ENCODE results near the gene ABI3.
"Not testable (repeated sequence)": the region's sequence is repeated elsewhere in the genome, so short reads cannot be mapped to it uniquely, and the experiment has no call there.

Gene ABI3

GRCh38 chr17:49210158-49211029 is at the start of gene ABI3, which contains the start of gene GNGT2:
ABI3 (plus strand) TSS chr17:49210707; CDS start chr17:49210725, 18 bp downstream.
GNGT2 (minus strand) TSS chr17:49210574; CDS start chr17:49207422, 3,152 bp downstream.
- DNase-seq (ENCODE audit: extremely low spot score): peak; percentile 93
- ChIA-PET CTCF (interaction anchor here (1.0 to 13.4 kb wide), 6 partner anchors 9 to 30 kb away, joined by 3 to 143 read pairs (median 16); partner anchors contain the start of gene PHOSPHO1), POLR2A (interaction anchor here (2.1 to 2.6 kb wide), 2 partner anchors 16 to 19 kb away, joined by 4 to 24 read pairs; no protein-coding TSS in a partner anchor)
- no peak for TF ChIP-seq CTCF (IDR thresholded peaks at IDR 0.05; ENCODE audit: control extremely low read depth, extremely low read depth, low read depth, missing control alignments)

DNA sequence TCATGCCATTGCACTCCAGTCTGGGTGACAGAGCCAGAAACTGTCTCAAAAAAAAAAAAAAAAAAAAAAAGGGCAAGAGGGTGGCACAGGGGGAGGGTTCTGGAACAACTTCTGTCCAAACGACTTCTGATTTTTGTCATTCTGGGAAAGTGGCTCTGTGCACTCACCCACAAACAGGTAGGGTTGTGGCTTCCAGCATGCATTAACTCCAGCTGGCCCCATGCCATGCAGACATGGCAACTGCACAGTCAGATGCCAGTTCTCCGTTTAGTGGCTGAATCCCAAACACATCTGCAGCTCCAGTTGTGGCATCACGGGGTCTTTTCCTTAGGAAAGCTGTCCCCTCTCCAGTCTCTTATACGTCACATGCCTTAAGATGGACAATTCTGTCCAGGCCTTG is 47.6 kb upstream of the ABI3 start:
- DNase-seq (ENCODE audit: extremely low spot score): no peak
- TF ChIP-seq CTCF (IDR thresholded peaks at IDR 0.05; ENCODE audit: control extremely low read depth, extremely low read depth, low read depth, missing control alignments): no peak
- ChIA-PET CTCF (interaction anchor here (1.6 kb wide), 1 partner anchor 17 kb away, joined by 5 read pairs; no protein-coding TSS in a partner anchor), POLR2A (no interaction called here)

DNA sequence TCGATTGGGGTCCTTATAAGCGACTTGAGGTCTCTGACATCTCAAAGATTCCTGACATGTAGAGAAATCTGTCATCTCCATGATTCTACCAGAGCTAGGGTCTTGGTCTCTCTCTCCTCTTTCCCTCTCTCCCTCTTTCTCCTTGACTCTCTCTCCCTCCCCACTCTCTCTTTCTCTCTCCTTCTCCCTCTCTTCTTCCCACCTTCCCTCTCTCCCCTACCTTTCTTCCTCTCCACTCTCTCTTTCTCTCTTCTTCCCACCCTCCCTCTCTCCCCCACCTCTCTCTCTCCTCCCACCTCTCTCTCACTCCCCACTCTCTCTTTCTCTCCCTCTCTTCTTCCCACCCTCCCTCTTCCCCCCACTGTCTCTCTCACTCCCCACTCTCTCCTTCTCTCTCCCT is 45.4 kb upstream of the ABI3 start:
- no peak for TF ChIP-seq CTCF (IDR thresholded peaks at IDR 0.05; ENCODE audit: control extremely low read depth, extremely low read depth, low read depth, missing control alignments)
- POLR2A ChIA-PET: no interaction called here
- CTCF ChIA-PET: no interaction called here
- DNase-seq (ENCODE audit: extremely low spot score): no peak

DNA sequence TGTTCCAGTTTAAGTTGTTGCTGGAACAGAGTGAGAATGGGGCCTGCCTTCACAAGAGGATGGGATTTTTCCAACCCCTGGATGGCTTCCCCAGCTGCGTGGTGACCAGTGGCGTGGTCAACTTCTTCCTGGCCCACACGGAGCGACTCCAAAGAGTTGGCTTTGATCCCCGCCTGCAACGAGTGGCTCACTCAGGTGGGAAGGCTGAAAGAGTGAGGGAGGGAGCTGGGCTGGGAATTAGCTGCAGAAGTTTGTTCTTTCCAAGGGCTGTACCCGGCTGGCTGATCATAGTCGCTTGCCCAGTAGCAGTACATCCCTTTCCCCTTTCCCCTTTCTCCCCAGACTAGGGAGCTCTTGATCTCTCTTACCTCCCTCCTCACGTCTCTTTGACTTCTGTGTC is 41.8 kb upstream of the ABI3 start:
- ChIA-PET POLR2A (no interaction called here), CTCF (interaction anchor here (3.1 kb wide), 1 partner anchor 12 kb away, joined by 18 read pairs; no protein-coding TSS in a partner anchor)
- no peak for TF ChIP-seq CTCF (IDR thresholded peaks at IDR 0.05; ENCODE audit: control extremely low read depth, extremely low read depth, low read depth, missing control alignments)
- no peak for DNase-seq (ENCODE audit: extremely low spot score)

DNA sequence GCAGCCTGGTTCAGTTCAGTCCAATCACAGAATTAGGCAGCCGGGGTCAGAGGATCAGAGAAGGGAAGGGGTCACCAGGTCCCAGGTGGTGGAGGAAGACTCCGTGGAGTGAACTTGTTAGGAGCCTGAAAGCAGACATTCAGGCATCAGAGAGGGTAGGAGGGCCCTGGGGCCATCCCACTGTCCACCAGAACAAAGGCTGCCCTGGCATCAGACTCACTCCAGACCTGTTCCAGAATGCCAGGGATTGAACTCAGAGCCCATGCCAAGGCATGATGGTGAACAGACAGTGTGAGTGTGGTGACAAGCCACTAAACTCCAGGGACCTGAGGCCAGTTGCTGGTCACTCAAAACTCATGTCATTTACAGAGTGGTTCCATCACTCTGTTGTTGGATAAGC is 40.3 kb upstream of the ABI3 start:
- ChIA-PET POLR2A (no interaction called here), CTCF (interaction anchor here (1.4 to 1.9 kb wide), 3 partner anchors 11 to 121 kb away, joined by 4 to 8 read pairs (median 6); no protein-coding TSS in a partner anchor)
- TF ChIP-seq CTCF (IDR thresholded peaks at IDR 0.05; ENCODE audit: control extremely low read depth, extremely low read depth, low read depth, missing control alignments): no peak
- no peak for DNase-seq (ENCODE audit: extremely low spot score)

DNA sequence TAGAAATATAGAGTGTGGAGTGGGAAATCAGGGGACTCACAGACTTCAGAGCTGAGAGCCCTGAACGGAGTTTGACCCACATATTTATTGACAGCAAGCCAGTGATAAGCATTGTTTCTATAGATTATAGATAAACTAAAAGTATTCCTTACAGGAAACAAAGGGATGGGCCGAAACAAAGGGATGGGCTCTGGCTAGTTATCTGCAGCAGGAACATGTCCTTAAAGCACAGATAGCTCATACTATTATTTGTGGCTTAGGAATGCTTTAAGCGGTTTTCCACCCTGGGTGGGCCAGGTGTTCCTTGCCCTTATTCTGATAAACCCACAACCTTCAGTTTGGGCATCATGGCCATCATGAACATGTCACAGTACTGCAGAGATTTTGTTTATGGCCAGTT is 39.8 kb upstream of the ABI3 start:
- POLR2A ChIA-PET; DNase-seq (ENCODE audit: extremely low spot score): not testable (repeated sequence)

GRCh38 chr17:49175978-49176377 is 34.5 kb upstream of the ABI3 start:
- POLR2A ChIA-PET; DNase-seq (ENCODE audit: extremely low spot score): not testable (repeated sequence)
- CTCF ChIA-PET: interaction anchor here (0.8 kb wide), 1 partner anchor 52 kb away, joined by 5 read pairs; no protein-coding TSS in a partner anchor

More for the DNA sequence above, 39.8 kb upstream of the ABI3 start:
- CTCF ChIA-PET: interaction anchor here (1.4 to 1.9 kb wide), 4 partner anchors 9 to 120 kb away, joined by 3 to 8 read pairs (median 5); no protein-coding TSS in a partner anchor

All from GM10248 (cell line).